Measurements from ENCODE around the gene SGPP1. TPM values are rescaled to one million over a fixed set of nuclear protein-coding genes. Genes with fewer than 3 reads are reported as not detected.
"Not testable (repeated sequence)": the region's sequence is repeated elsewhere in the genome, so short reads cannot be mapped to it uniquely, and the experiment has no call there.

SGPP1 gene
- total RNA-seq, 1 donor = 38.0 TPM

DNA sequence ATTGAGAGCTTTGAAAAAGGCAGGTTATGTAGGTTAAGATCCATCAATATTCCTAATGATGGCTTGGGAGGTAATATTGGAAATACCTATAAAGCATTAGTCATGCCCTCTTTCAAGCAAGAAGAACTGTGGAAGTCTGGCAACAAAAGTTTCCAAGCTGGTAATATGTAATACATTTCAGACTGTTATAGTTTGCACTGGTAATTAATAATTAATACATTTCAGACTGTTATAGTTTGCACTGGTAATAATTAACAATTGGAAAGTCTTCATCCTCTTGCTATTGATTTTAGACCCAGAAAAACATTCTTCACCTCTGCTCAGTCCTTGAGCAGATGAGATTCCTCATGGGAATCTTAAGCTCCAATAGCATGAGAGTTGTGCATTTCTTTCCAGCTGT, 57.2 kb downstream of the SGPP1 start:
- TF ChIP-seq, protein P1, sequence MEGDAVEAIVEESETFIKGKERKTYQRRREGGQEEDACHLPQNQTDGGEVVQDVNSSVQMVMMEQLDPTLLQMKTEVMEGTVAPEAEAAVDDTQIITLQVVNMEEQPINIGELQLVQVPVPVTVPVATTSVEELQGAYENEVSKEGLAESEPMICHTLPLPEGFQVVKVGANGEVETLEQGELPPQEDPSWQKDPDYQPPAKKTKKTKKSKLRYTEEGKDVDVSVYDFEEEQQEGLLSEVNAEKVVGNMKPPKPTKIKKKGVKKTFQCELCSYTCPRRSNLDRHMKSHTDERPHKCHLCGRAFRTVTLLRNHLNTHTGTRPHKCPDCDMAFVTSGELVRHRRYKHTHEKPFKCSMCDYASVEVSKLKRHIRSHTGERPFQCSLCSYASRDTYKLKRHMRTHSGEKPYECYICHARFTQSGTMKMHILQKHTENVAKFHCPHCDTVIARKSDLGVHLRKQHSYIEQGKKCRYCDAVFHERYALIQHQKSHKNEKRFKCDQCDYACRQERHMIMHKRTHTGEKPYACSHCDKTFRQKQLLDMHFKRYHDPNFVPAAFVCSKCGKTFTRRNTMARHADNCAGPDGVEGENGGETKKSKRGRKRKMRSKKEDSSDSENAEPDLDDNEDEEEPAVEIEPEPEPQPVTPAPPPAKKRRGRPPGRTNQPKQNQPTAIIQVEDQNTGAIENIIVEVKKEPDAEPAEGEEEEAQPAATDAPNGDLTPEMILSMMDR (IDR thresholded peaks at IDR 0.05; ENCODE audit: extremely low read depth, low read depth, low read length) = no peak
- DNase-seq (ENCODE audit: insufficient read length, low spot score, missing footprints) = no peak
- Histone ChIP-seq H2AFZ (ENCODE audit: low read length) (no peak overlapping the region), H3K36me3 (ENCODE audit: insufficient read depth, low read length) (peaks cover 3% of the 10 kb centered on the region), H3K4me1 (ENCODE audit: insufficient read depth, low read length) (no peaks in the 10 kb centered on the region), H3K79me2 (ENCODE audit: insufficient read depth, low read length) (no peaks in the 10 kb centered on the region), H4K20me1 (ENCODE audit: insufficient read depth, low read length) (no peaks in the 10 kb centered on the region), H3K27ac (ENCODE audit: low read depth, low read length) (no peak overlapping the region), H3K4me3 (ENCODE audit: insufficient read depth, low read length) (no peak overlapping the region), H3K4me2 (ENCODE audit: insufficient read depth, low read length) (no peak overlapping the region), H3K9me3 (ENCODE audit: low read depth, low read length) (no peaks in the 10 kb centered on the region), H3K27me3 (ENCODE audit: insufficient read depth, low read length) (no peaks in the 10 kb centered on the region)

GRCh38 chr14:63666335-63666734, 61.5 kb downstream of the SGPP1 start:
- Histone ChIP-seq H3K27me3 (ENCODE audit: insufficient read depth, low read length) (no peaks in the 10 kb centered on the region), H3K4me1 (ENCODE audit: insufficient read depth, low read length) (no peaks in the 10 kb centered on the region), H3K79me2 (ENCODE audit: insufficient read depth, low read length) (no peaks in the 10 kb centered on the region), H3K9me3 (ENCODE audit: low read depth, low read length) (no peaks in the 10 kb centered on the region), H3K4me2 (ENCODE audit: insufficient read depth, low read length) (no peak overlapping the region), H3K4me3 (ENCODE audit: insufficient read depth, low read length) (no peak overlapping the region), H3K27ac (ENCODE audit: low read depth, low read length) (no peak overlapping the region), H4K20me1 (ENCODE audit: insufficient read depth, low read length) (no peaks in the 10 kb centered on the region), H2AFZ (ENCODE audit: low read length) (no peak overlapping the region), H3K36me3 (ENCODE audit: insufficient read depth, low read length) (no peaks in the 10 kb centered on the region)
- TF ChIP-seq, protein P1 (IDR thresholded peaks at IDR 0.05; ENCODE audit: extremely low read depth, low read depth, low read length) = no peak
- DNase-seq (ENCODE audit: insufficient read length, low spot score, missing footprints) = no peak

GRCh38 chr14:63663428-63664341, 64.2 kb downstream of the SGPP1 start:
- no peak for DNase-seq (ENCODE audit: insufficient read length, low spot score, missing footprints)

GRCh38 chr14:63662776-63663175, 65.1 kb downstream of the SGPP1 start:
- H4K20me1 ChIP-seq (ENCODE audit: insufficient read depth, low read length) = no peaks in the 10 kb centered on the region
- no peaks in the 10 kb centered on the region for H3K9me3 ChIP-seq (ENCODE audit: low read depth, low read length)
- no peak overlapping the region for H3K27ac ChIP-seq (ENCODE audit: low read depth, low read length)
- no peak for DNase-seq (ENCODE audit: insufficient read length, low spot score, missing footprints)
- H3K79me2 ChIP-seq (ENCODE audit: insufficient read depth, low read length) = no peaks in the 10 kb centered on the region
- H3K36me3 ChIP-seq (ENCODE audit: insufficient read depth, low read length) = no peaks in the 10 kb centered on the region
- TF ChIP-seq, protein P1 (IDR thresholded peaks at IDR 0.05; ENCODE audit: extremely low read depth, low read depth, low read length) = no peak
- H3K4me2 ChIP-seq (ENCODE audit: insufficient read depth, low read length) = no peak overlapping the region
- H2AFZ ChIP-seq (ENCODE audit: low read length) = no peak overlapping the region
- H3K4me1 ChIP-seq (ENCODE audit: insufficient read depth, low read length) = peaks cover 7% of the 10 kb centered on the region
- H3K4me3 ChIP-seq (ENCODE audit: insufficient read depth, low read length) = no peak overlapping the region
- H3K27me3 ChIP-seq (ENCODE audit: insufficient read depth, low read length) = no peaks in the 10 kb centered on the region

More at GRCh38 chr14:63663428-63664341, 64.2 kb downstream of the SGPP1 start:
- TF ChIP-seq, protein P1 (IDR thresholded peaks at IDR 0.05; ENCODE audit: extremely low read depth, low read depth, low read length) = no peak
- no peaks in the 10 kb centered on the region for H3K79me2 ChIP-seq (ENCODE audit: insufficient read depth, low read length)
- no peak overlapping the region for H3K4me3 ChIP-seq (ENCODE audit: insufficient read depth, low read length)
- peaks cover 7% of the 10 kb centered on the region for H3K4me1 ChIP-seq (ENCODE audit: insufficient read depth, low read length)
- no peaks in the 10 kb centered on the region for H4K20me1 ChIP-seq (ENCODE audit: insufficient read depth, low read length)
- H3K36me3 ChIP-seq (ENCODE audit: insufficient read depth, low read length) = no peaks in the 10 kb centered on the region
- H3K27me3 ChIP-seq (ENCODE audit: insufficient read depth, low read length) = no peaks in the 10 kb centered on the region
- no peaks in the 10 kb centered on the region for H3K9me3 ChIP-seq (ENCODE audit: low read depth, low read length)
- H3K4me2 ChIP-seq (ENCODE audit: insufficient read depth, low read length) = no peak overlapping the region
- H3K27ac ChIP-seq (ENCODE audit: low read depth, low read length) = no peak overlapping the region
- H2AFZ ChIP-seq (ENCODE audit: low read length) = no peak overlapping the region

GRCh38 chr14:63661881-63662280, 66.0 kb downstream of the SGPP1 start:
- H3K36me3 ChIP-seq (ENCODE audit: insufficient read depth, low read length); H3K4me1 ChIP-seq (ENCODE audit: insufficient read depth, low read length); H4K20me1 ChIP-seq (ENCODE audit: insufficient read depth, low read length); H3K27me3 ChIP-seq (ENCODE audit: insufficient read depth, low read length); H2AFZ ChIP-seq (ENCODE audit: low read length); DNase-seq (ENCODE audit: insufficient read length, low spot score, missing footprints); H3K4me2 ChIP-seq (ENCODE audit: insufficient read depth, low read length); H3K9me3 ChIP-seq (ENCODE audit: low read depth, low read length); H3K27ac ChIP-seq (ENCODE audit: low read depth, low read length); H3K4me3 ChIP-seq (ENCODE audit: insufficient read depth, low read length); H3K79me2 ChIP-seq (ENCODE audit: insufficient read depth, low read length): not testable (repeated sequence)

Data from osteoblast (primary cell).